A204.1 (cell line): ENCODE results near the gene JUNB.

Experiments
- FAIRE-seq: peaks from 2 replicates; lab custom pipeline; 2012; peaks lifted over from hg19 to GRCh38; lab: Jason Lieb, UNC

Gene JUNB

DNA sequence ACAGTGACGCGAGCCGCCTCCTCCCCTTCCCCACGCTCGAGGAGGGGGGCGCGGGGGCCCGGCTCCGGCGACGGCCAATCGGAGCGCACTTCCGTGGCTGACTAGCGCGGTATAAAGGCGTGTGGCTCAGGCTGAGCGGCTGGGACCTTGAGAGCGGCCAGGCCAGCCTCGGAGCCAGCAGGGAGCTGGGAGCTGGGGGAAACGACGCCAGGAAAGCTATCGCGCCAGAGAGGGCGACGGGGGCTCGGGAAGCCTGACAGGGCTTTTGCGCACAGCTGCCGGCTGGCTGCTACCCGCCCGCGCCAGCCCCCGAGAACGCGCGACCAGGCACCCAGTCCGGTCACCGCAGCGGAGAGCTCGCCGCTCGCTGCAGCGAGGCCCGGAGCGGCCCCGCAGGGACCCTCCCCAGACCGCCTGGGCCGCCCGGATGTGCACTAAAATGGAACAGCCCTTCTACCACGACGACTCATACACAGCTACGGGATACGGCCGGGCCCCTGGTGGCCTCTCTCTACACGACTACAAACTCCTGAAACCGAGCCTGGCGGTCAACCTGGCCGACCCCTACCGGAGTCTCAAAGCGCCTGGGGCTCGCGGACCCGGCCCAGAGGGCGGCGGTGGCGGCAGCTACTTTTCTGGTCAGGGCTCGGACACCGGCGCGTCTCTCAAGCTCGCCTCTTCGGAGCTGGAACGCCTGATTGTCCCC is at the start of gene JUNB:
JUNB (plus strand) TSS at position 142 of the 706 bp plus-strand sequence; CDS start at position 428, 286 bp downstream.
- FAIRE-seq, result no peak

DNA sequence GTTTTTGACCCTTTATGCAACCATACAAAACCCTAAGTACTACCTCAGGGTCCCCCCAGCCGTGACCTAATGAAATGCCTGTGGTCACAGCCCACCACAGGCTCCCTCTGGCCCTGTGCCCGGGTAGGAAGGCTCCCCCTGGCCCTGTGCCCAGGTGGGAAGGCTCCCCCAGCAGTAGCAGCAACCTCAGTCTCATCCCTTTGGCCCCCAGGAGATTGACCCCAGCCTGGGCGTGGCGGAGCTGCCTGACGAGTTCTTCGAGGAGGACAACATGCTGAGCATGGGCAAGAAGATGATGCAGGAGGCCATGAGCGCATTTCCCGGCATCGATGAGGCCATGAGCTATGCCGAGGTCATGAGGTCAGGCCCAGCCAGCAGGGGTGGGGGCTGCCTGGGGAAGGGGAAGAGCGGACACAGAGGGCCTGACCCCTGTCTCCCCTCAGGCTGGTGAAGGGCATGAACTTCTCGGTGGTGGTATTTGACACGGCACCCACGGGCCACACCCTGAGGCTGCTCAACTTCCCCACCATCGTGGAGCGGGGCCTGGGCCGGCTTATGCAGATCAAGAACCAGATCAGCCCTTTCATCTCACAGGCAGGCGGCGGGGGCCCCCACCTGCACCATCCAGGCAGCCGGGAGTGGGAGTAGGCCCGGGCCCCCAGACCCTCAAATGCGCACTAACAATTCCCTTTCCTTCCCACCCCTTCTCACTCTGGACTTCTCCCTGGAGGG is 46.0 kb upstream of the JUNB start:
- no peak for FAIRE-seq

- no peak for FAIRE-seq
Measured at GRCh38 chr19:12748489-12748888, 42.8 kb upstream of the JUNB start.

GRCh38 chr19:12749938-12750521 is 41.3 kb upstream of the JUNB start:
- no peak for FAIRE-seq

GRCh38 chr19:12750851-12751250 is 40.4 kb upstream of the JUNB start:
- no peak for FAIRE-seq

GRCh38 chr19:12751635-12752034 is 39.7 kb upstream of the JUNB start, which contains the start of gene BEST2:
Gene BEST2, plus strand, starts transcription at chr19:12751791. Its CDS starts 802 bp downstream, at chr19:12752593.
- no peak for FAIRE-seq

DNA sequence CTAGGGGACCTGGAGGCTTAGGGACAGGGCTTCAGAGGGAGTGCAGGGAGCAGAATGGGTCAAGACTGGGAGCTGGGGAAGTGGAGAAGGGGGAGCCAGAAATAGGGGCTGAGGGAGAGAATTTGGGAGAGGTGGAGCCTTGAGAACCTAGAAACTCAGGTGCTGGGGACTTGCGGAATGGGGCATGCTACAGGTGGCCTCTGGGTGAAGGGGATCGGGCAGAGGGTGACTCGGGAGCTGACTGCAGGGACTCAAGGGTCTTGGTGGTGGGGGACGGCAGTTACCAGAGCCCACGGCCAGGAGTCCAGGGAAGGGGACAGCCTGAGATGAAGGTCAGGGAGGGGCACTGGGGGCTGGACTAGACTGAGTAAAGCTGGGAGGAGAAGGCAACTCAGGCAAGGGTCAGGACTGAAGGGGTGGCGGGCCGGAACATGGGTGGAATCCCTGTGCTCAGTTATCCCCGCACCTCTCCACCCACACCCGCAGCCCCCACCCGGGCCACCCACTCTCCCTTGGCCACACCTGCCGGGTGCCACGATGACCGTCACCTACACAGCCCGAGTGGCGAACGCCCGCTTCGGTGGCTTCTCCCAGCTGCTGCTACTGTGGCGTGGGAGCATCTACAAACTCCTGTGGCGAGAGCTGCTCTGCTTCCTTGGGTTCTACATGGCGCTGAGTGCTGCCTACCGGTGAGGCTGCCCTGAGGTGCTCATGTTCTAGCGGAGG is 39.1 kb upstream of the JUNB start:
- FAIRE-seq, result no peak

DNA sequence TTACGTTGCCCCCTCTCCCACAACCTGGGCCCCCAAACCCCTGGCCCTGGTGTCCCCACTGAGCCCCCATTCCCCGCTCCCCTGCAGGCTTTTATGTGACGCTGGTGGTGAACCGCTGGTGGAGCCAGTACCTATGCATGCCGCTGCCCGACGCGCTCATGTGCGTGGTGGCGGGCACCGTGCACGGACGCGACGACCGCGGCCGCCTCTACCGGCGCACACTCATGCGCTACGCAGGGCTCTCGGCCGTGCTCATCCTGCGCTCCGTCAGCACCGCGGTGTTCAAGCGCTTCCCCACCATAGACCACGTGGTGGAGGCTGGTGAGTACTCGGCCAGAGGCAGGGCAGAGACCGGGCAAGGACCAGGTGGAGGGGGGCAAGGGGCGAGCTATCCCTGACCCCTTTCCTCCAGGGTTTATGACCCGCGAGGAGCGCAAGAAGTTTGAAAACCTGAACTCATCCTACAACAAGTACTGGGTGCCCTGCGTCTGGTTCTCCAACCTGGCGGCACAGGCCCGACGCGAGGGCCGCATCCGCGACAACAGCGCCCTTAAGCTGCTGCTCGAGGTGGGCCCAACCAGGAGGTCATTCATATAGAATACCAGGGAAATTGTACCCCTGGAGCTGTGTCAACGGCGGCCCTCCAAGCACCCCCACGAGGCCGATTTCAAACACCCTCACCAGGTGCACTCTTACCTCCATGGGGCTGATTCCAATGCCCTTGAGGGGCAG is 36.7 kb upstream of the JUNB start:
- FAIRE-seq, result no peak

- FAIRE-seq, result no peak
Measured at GRCh38 chr19:12756150-12756883, 35.0 kb upstream of the JUNB start.

DNA sequence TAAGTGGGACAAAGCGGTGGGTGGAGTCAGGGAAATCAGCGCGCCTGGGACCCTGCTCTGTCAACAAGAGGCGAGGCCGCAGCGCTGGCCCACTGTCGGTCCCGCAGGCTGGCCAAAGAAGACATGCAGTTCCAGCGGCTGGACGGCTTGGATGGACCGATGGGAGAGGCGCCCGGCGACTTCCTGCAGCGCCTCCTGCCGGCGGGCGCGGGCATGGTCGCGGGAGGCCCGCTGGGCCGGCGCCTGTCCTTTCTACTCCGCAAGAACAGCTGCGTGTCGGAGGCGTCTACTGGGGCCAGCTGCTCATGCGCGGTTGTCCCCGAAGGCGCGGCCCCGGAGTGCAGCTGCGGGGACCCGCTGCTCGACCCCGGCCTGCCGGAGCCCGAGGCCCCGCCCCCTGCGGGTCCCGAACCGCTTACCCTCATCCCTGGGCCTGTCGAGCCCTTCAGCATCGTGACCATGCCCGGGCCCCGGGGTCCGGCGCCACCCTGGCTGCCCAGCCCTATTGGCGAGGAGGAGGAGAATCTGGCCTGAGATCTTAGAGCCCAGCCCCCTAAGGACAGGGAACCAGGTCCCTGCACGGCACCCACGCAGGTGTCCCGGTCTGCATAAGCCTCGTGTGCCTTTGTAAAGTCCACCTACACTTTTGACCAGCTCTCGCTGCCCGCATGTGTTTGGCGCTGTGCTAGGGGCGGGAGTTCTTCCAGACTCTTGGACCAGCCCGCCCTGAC is 33.6 kb upstream of the JUNB start:
- FAIRE-seq, result no peak

- no peak for FAIRE-seq
Measured at GRCh38 chr19:12759686-12760085, 31.6 kb upstream of the JUNB start.

GRCh38 chr19:12763100-12763499 is 28.2 kb upstream of the JUNB start:
- no peak for FAIRE-seq

GRCh38 chr19:12764698-12765097 is 26.6 kb upstream of the JUNB start:
- no peak for FAIRE-seq

DNA sequence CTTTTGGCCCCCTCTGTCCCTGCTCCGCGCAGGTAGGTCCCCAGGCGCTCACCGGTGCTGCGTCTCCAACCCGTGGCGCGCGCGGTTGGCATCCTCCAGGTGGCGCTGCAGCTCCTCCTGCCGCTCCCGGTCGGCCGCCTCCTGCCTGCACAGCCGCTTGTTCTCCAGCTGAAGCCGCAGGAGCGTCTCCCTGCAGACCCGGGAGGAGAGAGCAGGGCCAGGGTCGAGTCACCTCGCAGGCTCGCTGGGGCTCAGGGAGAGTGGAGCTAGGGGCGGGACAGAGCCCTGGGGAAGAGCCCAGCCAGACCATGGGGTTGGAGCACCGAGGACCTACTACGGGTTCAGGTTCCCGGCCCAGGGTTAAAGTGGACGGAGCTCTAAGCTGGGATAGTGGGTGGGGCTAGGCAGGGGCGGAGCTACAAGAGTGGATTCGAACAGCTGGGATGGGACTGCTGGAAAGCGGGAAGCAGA is 25.2 kb upstream of the JUNB start:
- no peak for FAIRE-seq

DNA sequence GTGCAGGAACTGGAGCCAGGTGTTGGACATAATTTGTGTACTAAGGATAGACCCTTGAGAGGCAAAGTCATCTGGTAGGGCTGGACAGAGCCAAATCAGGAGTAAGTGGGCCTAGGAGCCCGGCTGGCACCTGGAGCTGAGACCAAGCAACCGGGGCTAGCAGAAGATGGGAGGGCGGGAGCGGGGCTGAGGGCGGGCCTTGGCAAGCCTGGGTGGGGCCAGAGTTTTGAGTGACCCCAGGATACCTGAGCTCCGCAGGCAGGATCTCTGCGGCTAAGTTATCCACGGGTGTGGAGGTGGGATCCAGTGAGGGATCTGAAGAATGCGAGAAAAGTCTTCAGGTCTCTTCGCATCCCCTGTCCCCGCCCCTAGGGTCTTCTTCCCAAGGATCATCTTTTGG is 24.1 kb upstream of the JUNB start:
- FAIRE-seq, result no peak

GRCh38 chr19:12767666-12768065 is 23.6 kb upstream of the JUNB start:
- FAIRE-seq, result no peak

- FAIRE-seq, result no peak
Measured at GRCh38 chr19:12769689-12770088, 21.6 kb upstream of the JUNB start.

DNA sequence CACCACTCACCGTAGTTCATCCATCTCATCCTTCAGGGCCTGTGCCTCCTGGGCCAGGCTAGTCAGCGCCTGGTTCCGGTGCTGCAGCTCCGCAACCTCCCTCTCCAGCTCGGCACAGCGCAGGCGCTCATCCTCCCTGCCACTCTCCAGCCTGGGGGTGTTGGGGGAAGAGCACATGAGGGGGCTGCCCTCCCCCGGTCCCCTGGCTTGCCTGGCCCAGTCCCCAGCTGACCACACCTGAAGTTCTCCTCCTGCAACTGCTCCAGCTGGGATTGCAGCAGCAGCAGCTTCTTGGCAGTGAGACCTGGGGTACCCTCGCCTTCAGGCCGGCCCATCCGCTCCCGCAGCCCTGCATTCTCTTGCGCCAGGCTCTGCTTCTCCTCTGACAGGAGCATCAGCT is 20.4 kb upstream of the JUNB start:
- no peak for FAIRE-seq

DNA sequence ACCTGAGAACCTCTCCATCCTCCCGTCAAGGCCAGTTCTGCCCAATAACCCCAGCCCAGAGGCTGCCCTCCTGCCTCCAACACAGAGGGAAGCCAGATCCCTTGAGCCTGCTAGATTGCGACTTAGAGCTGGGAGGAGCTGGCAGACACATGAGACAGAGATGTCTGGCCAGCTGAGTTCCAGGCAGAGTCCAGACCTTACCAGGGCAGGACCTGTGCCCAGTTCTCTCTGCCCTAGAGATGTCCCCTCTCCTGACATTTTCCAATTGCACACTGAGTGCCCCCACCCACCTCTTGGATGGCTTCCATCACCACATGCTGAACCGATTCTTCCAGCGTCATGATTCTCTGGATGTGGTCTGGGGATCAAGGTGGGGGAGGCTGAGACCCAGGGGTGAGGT is 19.0 kb upstream of the JUNB start:
- no peak for FAIRE-seq

DNA sequence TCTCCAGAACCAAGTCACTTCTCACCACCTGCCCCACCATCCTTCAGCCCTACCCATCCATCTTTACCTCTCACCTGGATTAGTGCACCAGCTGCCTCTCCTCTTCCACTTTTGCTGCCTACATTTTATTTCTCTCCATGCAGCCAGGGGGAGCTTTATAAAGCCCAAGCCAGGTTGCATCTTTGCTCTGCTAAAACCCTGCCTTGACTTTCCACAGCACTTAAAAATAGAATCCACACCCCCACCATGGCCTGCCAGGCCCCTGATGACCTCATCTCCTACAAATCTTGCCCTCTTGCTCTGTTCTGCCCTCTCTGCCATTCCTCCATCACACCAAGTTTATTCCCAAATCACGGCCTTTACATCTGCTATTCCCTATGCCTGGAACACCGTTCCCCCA is 17.7 kb upstream of the JUNB start:
- no peak for FAIRE-seq
